CD8-positive, alpha-beta memory T cell (primary cell): ENCODE data around the gene PRSS22. TPM values are rescaled to one million over a fixed set of nuclear protein-coding genes. Genes with fewer than 3 reads are reported as not detected.

ENCODE experiments used
- CTCF ChIA-PET: fragments of 350-600 bp; sonication (Branson Sonifier 250); formaldehyde crosslinking; loops from one replicate; lab custom pipeline; 2021; ENCODE audit warnings: antibody characterized with exemption; lab: Charles Lee
- POLR2A ChIA-PET: fragments of 350-600 bp; sonication (Branson Sonifier 250); formaldehyde crosslinking; loops from one replicate; lab custom pipeline; 2021; ENCODE audit warnings: antibody characterized with exemption; lab: Charles Lee
- DNase-seq, 5 donors: peaks; one replicate each; pipeline versions ENCODE4 v3.0.0 to v3.0.0-alpha.2; 2020 to 2022; ENCODE audit warnings: mixed read lengths in 1 of 5
- H3K27ac ChIP-seq: one replicate; pipeline ENCODE4 v1.7.0; 2013; ENCODE audit warnings: low read depth, mild to moderate bottlenecking, low read length, moderate library complexity
- H3K27me3 ChIP-seq: 2 replicates; pipeline ENCODE4 v1.7.0; 2013; ENCODE audit warnings: low read length, mild to moderate bottlenecking; ENCODE audit not compliant: insufficient read depth, poor library complexity, severe bottlenecking
- H3K36me3 ChIP-seq: 2 replicates; pipeline ENCODE4 v1.7.0; 2013; ENCODE audit warnings: mild to moderate bottlenecking, low read length, moderate library complexity; ENCODE audit not compliant: insufficient read depth
- H3K4me1 ChIP-seq: 2 replicates; pipeline ENCODE4 v1.7.0; 2013; ENCODE audit warnings: mild to moderate bottlenecking, low read length, moderate library complexity; ENCODE audit not compliant: insufficient read depth
- H3K4me3 ChIP-seq: 2 replicates; pipeline ENCODE4 v1.7.0; 2013; ENCODE audit warnings: mild to moderate bottlenecking, low read length
- H3K9me3 ChIP-seq: 2 replicates; pipeline ENCODE4 v1.7.0; 2013; ENCODE audit warnings: mild to moderate bottlenecking, low read length
- H3K27ac Mint-ChIP-seq, 8 donors: one replicate each; pipeline ENCODE4 v1.8.0; 2020 to 2021; ENCODE audit warnings: mixed read lengths in 8 of 8, mild to moderate bottlenecking in 6 of 8, inconsistent platforms in 3 of 8, moderate library complexity in 3 of 8
- H3K27me3 Mint-ChIP-seq, 2 donors: one replicate each; pipeline ENCODE4 v1.8.0; 2020 to 2021; ENCODE audit warnings: mixed read lengths in 2 of 2, mild to moderate bottlenecking in 1 of 2, moderate library complexity in 1 of 2
- H3K36me3 Mint-ChIP-seq, 3 donors: one replicate each; pipeline ENCODE4 v1.8.0; 2020 to 2021; ENCODE audit warnings: mixed read lengths in 3 of 3, inconsistent platforms in 1 of 3, mild to moderate bottlenecking in 1 of 3
- H3K4me1 Mint-ChIP-seq, 3 donors: one replicate each; pipeline ENCODE4 v1.8.0; 2020 to 2021; ENCODE audit warnings: mixed read lengths in 3 of 3, inconsistent platforms in 1 of 3, mild to moderate bottlenecking in 1 of 3
- H3K4me3 Mint-ChIP-seq, 7 donors: one replicate each; pipeline ENCODE4 v1.8.0; 2020 to 2021; ENCODE audit warnings: mixed read lengths in 7 of 7, mild to moderate bottlenecking in 6 of 7, moderate library complexity in 4 of 7, inconsistent platforms in 2 of 7
- H3K9me3 Mint-ChIP-seq, 5 donors: one replicate each; pipeline ENCODE4 v1.8.0; 2020 to 2022; ENCODE audit warnings: mixed read lengths in 5 of 5, mild to moderate bottlenecking in 3 of 5, moderate library complexity in 2 of 5, inconsistent platforms in 1 of 5
- polyA plus RNA-seq: library from polyadenylated mRNA; unstranded; fragments of 300-500 nt; fragmentation: Illumina TruSeq; gene quantifications from one replicate; pipeline ENCODE4 v1.2.3, GENCODE V29; 2021
- total RNA-seq, 2 experiments: library from RNA; stranded (reverse); gene quantifications; one replicate each; pipeline ENCODE4 v1.2.3, GENCODE V29; 2021

The PRSS22 gene
- total and polyA plus RNA-seq, 3 experiments from 2014 or later = not detected

DNA sequence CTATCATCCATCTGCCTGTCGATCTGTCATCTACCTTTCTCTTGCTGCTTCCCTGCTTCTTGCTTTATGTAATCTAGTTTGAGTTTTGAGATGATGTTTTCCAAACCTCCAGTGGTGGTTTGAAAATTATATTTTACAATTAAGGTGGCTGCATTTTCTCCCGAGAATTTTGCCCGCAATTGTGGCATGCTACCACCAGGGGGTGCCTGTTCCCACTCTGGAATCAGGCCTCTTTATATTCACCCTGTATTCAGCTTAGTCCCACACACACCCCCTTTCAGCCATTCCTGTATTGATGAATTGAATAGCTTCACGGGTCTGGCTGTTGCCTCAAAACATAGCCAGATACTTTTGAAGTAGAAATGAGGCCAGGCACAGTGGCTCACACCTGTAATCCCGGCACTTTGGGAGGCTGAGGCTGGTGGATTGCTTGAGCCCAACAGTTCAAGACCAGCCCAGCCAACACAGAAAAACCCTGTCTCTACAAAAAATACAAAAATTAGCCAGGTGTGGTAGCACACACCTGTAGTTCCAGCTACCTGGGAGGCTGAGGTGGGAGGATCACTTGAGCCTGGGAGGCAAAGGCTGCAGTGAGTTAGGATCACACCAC, 3.2 kb downstream of the PRSS22 start:
- ChIA-PET POLR2A (no interaction called here), CTCF (interaction anchor here (0.5 to 1.3 kb wide), 3 partner anchors 9 to 42 kb away, joined by 3 to 7 read pairs (median 6); no protein-coding TSS in a partner anchor)
- Mint-ChIP-seq H3K36me3 (peaks cover 0 to 13% (median 9%) of the 10 kb centered on the region in 3 donors), H3K4me3 (no peak overlapping the region), H3K9me3 (peaks cover 4 to 10% (median 7%) of the 10 kb centered on the region in 5 donors), H3K27ac (peak overlapping the region in 2 of 8 donors; percentile 24 to 41), H3K4me1 (peaks cover 4 to 12% (median 5%) of the 10 kb centered on the region in 3 donors), H3K27me3 (peaks cover 0 to 4% of the 10 kb centered on the region in 2 donors)
- no peak for DNase-seq
- Histone ChIP-seq H3K4me3 (no peak overlapping the region), H3K4me1 (peaks cover 16% of the 10 kb centered on the region), H3K9me3 (no peaks in the 10 kb centered on the region), H3K36me3 (no peaks in the 10 kb centered on the region), H3K27ac (no peak overlapping the region), H3K27me3 (no peaks in the 10 kb centered on the region)

DNA sequence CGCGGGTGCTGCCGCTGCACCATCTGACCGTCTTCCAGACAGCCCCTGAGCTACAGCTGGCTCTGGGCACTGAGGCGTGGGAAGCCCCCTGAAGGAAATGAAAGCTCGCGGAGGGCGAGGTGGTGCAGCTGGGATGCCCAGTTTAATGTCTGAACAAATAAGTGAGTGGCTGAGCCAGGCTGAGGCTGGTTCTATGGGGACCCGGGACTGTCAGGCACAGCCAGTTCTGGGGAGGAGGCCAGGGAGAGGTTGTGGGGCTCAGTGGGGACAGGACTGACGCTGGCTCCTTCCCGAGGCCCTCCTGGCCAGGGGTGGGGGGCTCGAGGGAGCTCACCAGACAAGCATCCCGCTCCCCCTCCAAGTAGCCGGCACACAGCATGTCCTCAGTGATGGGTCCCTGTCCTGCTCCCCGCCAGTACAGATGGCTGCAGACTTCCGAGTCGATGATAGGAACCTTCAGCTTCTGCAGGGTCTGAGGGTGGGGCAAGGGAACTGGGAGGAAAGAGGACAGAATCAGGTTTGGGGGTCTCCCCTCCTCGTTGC, 4.4 kb downstream of the PRSS22 start:
- Histone ChIP-seq H3K4me3 (no peak overlapping the region), H3K4me1 (peaks cover 12% of the 10 kb centered on the region), H3K27ac (no peak overlapping the region), H3K36me3 (no peaks in the 10 kb centered on the region), H3K9me3 (no peaks in the 10 kb centered on the region), H3K27me3 (no peaks in the 10 kb centered on the region)
- ChIA-PET POLR2A (no interaction called here), CTCF (interaction anchor here (1.3 kb wide), 3 partner anchors 8 to 15 kb away, joined by 6 to 7 read pairs (median 6); no protein-coding TSS in a partner anchor)
- Mint-ChIP-seq H3K4me1 (peaks cover 4 to 12% (median 5%) of the 10 kb centered on the region in 3 donors), H3K36me3 (peaks cover 0 to 13% (median 9%) of the 10 kb centered on the region in 3 donors), H3K4me3 (no peak overlapping the region), H3K27me3 (peaks cover 0 to 12% of the 10 kb centered on the region in 2 donors), H3K27ac (no peak overlapping the region), H3K9me3 (peaks cover 4 to 10% (median 7%) of the 10 kb centered on the region in 5 donors)
- no peak for DNase-seq

DNA sequence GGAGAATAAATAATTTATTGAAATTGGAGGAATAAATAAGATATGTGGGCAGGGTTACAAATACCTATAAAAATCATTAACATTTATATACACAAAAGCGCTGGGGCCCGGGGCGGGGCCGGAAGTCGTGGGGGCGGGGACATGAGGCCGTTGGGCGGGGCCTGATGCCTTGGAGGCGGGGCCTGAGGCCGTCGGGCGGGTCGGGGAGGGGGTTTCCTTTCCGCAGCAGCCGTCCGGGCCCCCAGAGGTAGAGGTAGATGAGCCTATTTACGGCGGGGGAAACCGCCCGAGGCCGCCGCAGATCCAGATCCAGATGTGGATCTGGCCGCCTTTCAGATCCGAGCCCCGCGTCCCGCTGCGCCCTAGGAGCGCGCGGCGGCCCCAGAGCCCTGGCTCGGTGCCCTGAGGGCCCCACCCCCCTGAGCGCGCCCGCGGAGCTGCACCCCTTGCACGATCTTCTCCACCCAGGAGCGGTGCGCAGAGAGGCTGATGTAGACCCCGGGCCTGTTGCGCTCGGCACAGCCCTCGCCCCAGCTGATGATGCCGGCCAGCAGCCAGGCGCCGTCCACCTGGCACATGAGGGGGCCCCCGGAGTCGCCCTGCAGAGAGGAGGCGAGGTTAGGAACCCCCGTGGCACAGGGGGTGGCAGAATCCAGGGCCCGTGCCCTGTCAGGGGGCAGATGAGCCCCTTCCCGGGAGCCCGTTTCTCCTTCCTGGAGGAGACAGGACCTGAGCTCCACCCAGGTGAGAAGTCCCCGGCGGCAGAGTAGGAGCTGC, 5.1 kb downstream of the PRSS22 start:
- Mint-ChIP-seq H3K27me3 (peaks cover 0 to 12% of the 10 kb centered on the region in 2 donors), H3K36me3 (peaks cover 0 to 13% (median 9%) of the 10 kb centered on the region in 3 donors), H3K9me3 (peaks cover 4 to 10% (median 7%) of the 10 kb centered on the region in 5 donors), H3K4me3 (no peak overlapping the region), H3K4me1 (peaks cover 4 to 12% (median 5%) of the 10 kb centered on the region in 3 donors), H3K27ac (no peak overlapping the region)
- CTCF ChIA-PET = interaction anchor here (1.3 kb wide), 1 partner anchor 14 kb away, joined by 6 read pairs; no protein-coding TSS in a partner anchor
- POLR2A ChIA-PET = no interaction called here
- Histone ChIP-seq H3K36me3 (no peaks in the 10 kb centered on the region), H3K27ac (no peak overlapping the region), H3K4me1 (peaks cover 6% of the 10 kb centered on the region), H3K4me3 (no peak overlapping the region), H3K9me3 (no peaks in the 10 kb centered on the region), H3K27me3 (no peaks in the 10 kb centered on the region)
- no peak for DNase-seq

DNA sequence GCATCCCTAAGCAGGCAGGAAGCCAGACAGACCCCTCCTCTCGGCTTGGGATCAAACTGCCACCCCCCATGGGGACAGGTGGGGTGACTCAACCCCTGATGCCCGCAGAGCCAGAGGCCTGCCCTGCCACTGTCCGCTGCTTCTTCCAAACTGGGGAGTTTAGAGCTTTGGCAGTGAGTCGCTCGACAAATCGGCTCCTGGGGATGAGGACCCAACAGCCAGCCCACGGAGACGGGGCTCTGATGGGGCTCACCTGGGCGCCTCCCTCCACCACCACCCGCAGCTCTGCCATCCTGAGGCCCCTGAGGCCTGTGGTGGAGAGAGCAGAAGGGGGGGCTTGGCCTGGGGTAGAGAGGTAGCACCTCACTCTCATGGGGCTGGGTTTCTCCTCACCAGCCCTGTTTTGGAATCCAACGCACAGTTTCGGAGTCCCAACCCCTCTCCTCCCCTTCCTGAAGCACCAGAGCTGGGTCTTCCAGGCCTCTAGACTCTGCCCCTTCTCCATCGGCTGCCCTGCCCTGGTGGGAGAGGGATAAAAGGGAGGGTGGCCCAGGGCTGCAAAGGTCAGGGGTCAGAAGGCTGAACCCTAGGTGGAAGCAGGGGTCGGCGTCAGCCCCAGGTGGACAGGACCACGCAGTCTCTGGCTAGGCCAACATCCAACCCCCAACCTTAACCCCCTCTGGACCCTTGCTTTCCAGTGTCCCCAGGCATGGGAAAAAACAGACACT, 5.8 kb downstream of the PRSS22 start:
- H3K36me3 Mint-ChIP-seq = peaks cover 0 to 13% (median 7%) of the 10 kb centered on the region in 3 donors
- Histone ChIP-seq H3K36me3 (no peaks in the 10 kb centered on the region), H3K9me3 (no peaks in the 10 kb centered on the region), H3K4me3 (no peak overlapping the region), H3K27ac (no peak overlapping the region), H3K27me3 (no peaks in the 10 kb centered on the region), H3K4me1 (no peaks in the 10 kb centered on the region)
- H3K27me3 Mint-ChIP-seq = peaks cover 0 to 8% of the 10 kb centered on the region in 2 donors
- ChIA-PET POLR2A (no interaction called here), CTCF (no interaction called here)
- no peak for DNase-seq
- H3K4me1 Mint-ChIP-seq = peaks cover under 1 to 8% (median under 1%) of the 10 kb centered on the region in 3 donors
- H3K27ac Mint-ChIP-seq = no peak overlapping the region
- H3K9me3 Mint-ChIP-seq = peaks cover 4 to 10% (median 7%) of the 10 kb centered on the region in 5 donors
- H3K4me3 Mint-ChIP-seq = no peak overlapping the region

DNA sequence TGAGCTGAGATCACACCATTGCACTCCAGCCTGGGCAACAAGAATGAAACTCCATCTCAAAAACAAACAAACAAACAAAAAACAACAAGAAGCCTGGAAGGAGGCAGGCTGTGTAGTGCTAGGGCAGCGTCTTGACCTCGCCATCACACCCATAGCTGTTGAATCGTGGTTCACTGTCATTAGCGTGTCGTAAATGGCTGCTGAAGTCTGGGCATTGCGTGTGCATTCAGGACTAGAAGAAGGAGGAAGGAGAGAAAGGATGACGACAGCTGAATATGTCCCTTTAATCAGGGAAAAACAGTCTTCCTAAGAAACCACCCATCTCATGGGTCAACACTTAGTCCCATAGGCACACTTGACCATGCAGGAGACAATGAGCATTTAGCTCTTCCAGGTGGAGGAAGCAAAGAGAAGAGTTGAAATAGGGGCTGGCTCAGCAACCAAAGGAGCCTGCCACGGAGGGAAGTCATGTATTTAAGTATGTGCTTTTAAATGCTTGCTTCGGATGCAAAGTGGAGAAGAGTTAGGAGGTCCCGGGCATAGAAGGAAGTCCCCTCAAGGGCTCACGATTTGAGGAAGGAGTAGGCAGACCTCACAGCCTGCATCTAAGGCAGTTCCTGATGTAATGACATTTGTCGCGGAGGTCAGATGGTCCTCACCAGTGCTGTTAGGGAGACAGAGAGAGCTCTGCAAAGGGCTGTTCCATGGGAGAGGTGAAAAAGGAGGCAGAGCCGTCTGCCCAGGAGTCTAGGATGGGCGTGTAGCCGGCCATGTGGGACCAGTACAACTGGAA, 8.8 kb downstream of the PRSS22 start:
- no peaks in the 10 kb centered on the region for H3K9me3 ChIP-seq
- no peak overlapping the region for H3K4me3 ChIP-seq
- no peaks in the 10 kb centered on the region for H3K4me1 ChIP-seq
- Mint-ChIP-seq H3K9me3 (peaks cover 0 to 2% (median 2%) of the 10 kb centered on the region in 5 donors), H3K4me3 (no peak overlapping the region), H3K27me3 (peaks cover 1 to 8% of the 10 kb centered on the region in 2 donors), H3K27ac (peak overlapping the region in 2 of 8 donors; percentile 14 to 84), H3K4me1 (peaks cover 26 to 32% (median 27%) of the 10 kb centered on the region in 3 donors), H3K36me3 (peaks cover 0 to 2% (median 2%) of the 10 kb centered on the region in 3 donors)
- H3K36me3 ChIP-seq = no peaks in the 10 kb centered on the region
- no peaks in the 10 kb centered on the region for H3K27me3 ChIP-seq
- H3K27ac ChIP-seq = no peak overlapping the region
- CTCF ChIA-PET = no interaction called here
- no peak for DNase-seq
- POLR2A ChIA-PET = no interaction called here

DNA sequence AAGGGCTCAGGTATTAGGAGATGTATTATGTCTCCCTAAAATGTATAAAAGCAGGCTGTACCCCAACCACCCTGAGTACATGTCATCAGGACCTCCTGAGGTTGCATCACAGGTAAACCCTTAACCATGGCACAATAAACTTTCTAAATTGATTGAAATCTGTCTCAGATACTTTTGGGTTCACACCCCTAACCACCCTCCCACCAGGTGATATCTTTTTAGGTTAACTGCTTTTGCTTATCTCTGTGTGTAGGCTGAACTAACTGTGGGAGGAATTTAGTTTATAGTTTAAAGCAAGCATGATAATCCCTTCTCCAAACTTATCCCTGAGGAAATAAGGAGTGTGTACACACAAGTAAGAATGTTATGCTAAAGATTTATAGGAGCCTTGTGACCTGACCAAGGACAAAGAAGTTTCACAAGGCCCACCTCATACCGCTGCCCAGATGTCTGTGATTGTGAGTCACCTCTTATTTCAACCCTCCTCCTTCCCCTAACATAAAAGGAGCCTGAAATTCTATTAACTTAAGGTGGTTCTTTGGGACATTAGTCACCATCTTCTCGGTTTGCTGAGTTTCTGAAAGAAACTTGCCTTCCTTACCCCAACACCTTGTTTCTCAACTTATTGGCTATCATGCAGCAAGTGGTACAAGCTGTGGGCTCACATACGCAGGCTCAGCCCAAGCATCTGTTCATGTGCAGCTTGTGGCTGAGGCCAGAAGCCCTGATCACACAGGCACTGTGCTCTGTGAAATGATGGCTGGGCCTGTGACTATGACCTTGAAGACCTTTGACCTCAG, 11.3 kb downstream of the PRSS22 start:
- Histone ChIP-seq H3K36me3 (no peaks in the 10 kb centered on the region), H3K9me3 (no peaks in the 10 kb centered on the region), H3K27ac (no peak overlapping the region), H3K27me3 (no peaks in the 10 kb centered on the region), H3K4me3 (no peak overlapping the region), H3K4me1 (peaks cover 11% of the 10 kb centered on the region)
- Mint-ChIP-seq H3K27me3 (peaks cover 1 to 8% of the 10 kb centered on the region in 2 donors), H3K9me3 (no peaks in the 10 kb centered on the region), H3K36me3 (no peaks in the 10 kb centered on the region), H3K27ac (peak overlapping the region; percentile 4 to 96 (median 87)), H3K4me3 (peak overlapping the region in 6 of 7 donors; percentile 7 to 75 (median 48)), H3K4me1 (peaks cover 44 to 52% (median 46%) of the 10 kb centered on the region in 3 donors)
- CTCF ChIA-PET = interaction anchor here (4.7 kb wide), 1 partner anchor 22 kb away, joined by 18 read pairs; no protein-coding TSS in a partner anchor
- DNase-seq = peak in 1 of 5 donors; percentile 45
- POLR2A ChIA-PET = no interaction called here
